Jurkat, Clone E6-1 (cell line): ENCODE data around the gene SCG5.

Experiments used
- DNase-seq: peaks from one replicate; pipeline ENCODE4 v3.0.0-alpha.2; 2011; ENCODE audit warnings: low read depth, low spot score
- H3K4me3 ChIP-seq: 2 replicates; pipeline ENCODE4 v1.5.1; 2011; ENCODE audit warnings: mild to moderate bottlenecking, low read length, control low read depth, moderate library complexity

Gene SCG5

DNA sequence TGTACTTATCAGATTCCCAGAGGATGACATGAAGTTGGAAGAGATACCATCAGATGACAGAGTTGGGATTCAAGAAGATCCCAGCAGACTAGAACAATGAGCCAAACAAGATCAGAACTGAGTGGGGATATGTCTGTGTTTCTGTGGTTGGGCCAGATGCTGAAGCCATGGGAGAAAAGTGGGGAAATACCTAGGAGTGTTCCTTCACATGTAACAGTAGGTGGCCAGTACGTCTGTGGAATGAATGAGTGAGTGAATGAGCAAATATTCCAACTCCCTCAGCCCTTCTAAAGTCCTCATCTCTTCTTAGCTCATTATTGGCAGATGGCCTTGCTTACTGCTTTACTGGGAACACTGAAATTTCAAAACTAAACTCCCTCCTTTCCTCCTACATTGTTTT, 44.1 kb downstream of the SCG5 start:
- H3K4me3 ChIP-seq = no peak overlapping the region
- no peak for DNase-seq

DNA sequence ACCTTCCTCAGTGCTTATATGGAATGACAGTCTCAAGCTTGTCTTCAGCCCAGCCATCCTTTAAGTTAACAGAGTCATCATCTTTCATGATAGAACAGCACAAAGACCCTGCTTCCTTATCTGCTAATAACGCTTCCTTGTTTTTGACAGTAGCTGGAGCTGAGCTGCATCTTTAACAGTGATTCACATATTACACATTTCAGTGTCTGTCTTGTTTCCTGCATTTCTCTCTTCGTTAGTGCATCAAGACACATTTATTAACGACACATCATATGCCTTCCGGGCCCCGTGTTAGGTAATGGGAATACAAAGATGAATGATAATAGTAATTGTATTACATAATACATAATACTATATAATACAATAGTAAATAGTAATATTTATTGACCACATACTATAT, 46.0 kb downstream of the SCG5 start:
- DNase-seq = no peak
- no peak overlapping the region for H3K4me3 ChIP-seq

DNA sequence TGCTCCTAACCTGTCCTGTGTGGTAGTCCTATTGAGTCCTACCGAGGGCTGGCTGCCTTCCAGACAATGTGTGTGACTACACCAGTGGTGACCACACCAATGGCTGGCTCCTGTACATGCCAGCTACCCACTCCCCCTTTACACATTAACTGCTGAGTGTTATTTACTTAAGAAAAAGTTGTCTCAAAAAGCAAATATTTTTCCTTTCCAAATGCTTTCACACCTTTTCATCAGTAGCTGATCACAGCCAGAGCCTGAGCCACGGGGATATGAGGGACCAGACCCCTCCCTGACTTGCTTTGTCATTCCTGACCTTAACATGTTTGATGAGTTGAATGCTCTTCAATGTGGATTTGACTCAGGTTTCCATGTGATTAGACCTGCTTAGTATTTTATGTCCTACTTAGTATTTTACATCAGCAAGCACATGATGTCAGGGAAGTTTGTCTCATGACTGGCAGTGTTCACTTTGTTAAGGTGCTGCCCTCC, 46.7 kb downstream of the SCG5 start:
- DNase-seq = no peak
- no peak overlapping the region for H3K4me3 ChIP-seq

DNA sequence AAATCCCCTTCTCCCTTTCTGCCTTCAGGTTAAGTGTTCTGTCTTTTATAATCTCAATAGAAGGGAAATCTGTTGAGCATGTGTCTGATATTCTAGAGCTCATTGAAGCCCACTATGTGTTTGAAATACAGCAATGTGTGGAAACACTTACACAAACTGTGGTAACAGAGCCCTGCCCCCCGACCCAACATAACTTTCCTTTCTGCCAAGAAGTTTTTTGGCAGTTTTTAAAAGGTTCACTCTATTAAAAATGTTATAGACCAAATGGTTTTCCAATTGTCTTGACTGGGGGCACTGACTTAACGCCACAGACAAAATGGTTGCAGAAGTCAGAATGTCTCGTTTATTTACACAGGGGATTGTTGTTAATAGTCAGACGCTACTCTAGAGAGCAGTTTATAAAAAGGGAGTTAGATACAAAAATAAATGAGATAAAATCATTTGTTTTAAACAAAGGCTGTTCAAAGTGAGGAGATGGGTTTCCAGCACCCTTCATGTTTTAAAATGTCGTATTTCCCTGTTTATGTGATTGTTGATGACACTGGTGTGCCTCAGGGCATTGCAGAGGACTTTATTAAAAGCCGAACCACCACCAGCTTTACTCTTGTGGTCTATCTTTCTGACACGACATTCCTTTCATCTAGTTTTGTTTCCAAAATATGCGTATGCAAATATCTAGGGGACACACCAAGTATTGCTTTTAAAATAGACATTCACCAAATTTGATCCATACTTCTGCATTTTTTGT, 49.6 kb downstream of the SCG5 start:
- DNase-seq = no peak
- H3K4me3 ChIP-seq = no peak overlapping the region

DNA sequence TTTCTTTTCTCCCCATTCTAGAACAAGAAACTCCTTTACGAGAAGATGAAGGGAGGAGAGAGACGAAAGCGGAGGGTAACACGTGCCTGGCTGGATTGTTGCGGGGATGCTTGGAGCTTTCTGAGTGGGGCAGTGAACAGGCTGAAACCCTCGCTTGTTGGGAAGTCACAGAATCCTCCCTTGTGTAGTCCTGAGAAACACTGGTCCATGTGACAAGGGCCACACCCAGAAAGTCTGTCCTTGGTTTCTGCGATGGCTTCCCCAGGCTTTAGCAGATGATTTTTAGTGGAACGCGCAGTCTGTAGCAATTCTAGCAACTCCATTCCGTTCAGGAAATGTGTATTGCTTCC, 50.2 kb downstream of the SCG5 start:
- DNase-seq = no peak
- no peak overlapping the region for H3K4me3 ChIP-seq

DNA sequence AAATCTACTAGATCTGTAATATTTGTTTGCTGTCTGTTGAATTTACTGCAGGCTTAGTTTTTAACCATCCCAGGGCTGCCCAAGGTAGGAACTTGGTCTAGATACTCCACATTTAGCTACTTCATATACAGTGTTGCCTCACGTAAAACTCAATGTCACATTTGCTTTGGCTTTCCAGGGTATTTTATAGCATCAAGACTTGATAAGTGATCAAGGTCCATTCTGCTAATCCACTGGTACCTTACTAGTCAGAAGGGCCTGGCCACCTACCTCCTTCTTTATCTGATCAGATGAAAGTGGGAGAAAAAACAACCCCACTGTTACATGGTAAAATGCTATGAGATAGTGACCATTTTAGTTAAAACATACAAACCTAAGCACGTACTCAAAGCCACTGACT, 50.8 kb downstream of the SCG5 start:
- no peak for DNase-seq
- no peak overlapping the region for H3K4me3 ChIP-seq

DNA sequence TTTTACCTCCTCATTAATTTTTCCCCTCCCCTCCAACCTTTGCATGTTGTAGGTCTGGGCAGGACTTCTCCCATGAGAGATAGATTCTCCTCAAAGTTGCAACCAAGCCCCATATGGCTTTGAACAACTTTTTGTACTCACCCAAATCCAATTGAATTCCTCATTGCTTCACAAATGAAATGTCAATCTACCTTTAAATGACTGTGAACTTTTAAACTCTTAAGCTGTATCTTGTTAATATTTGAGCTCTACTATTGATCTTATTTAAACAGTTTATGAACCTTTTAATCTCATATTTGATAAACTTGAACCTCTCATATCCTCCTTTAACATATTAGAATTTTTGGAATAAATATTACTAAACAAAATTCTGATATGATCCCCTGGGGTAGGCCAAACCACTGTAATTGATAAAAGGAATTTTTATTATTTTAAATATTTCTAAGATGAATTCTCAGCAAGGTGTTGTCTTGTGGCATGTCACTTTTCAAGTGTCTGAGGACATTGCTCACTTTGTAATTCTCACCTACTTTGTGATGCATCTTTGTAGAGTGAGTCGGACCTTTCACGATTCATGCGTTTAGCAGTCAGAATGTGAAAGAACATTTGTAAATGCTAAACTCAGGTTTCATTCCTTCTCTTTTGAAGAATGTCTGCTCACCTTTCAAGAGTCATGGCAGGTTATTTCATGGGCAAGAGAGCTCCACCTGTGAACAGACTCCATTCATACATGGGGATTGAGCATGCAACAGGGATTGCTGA, 52.9 kb downstream of the SCG5 start:
- DNase-seq = no peak
- H3K4me3 ChIP-seq = no peak overlapping the region

DNA sequence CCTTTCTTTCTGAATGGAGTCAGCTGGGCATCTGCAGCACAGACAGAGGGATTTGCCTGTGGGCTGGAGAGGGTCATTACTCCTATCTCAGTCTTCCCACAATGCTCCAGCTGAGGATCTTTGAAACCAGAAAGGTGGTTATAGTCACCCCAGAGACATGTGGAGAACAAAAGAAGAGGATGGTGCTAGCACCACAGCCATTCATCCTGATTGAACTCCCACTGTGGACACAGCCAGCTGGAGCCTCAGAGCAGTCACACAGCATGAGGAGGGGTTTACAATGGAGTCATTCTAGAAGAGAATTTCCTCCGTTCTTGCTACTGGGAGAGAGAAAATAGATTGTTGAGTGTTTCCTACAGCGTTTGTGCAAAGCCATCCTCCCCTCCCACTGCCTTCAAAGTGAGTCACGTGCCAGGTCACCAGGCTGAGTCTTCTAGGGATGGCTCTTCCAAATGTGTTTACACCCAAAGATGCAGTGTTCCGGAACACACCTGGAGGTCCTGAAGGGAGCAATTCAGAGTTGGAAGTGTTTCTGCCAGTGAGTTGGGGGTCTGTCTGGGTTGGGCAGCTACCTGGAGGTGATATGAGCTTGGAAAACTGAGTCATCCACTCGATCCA, 57.4 kb downstream of the SCG5 start:
- no peak overlapping the region for H3K4me3 ChIP-seq
- no peak for DNase-seq

DNA sequence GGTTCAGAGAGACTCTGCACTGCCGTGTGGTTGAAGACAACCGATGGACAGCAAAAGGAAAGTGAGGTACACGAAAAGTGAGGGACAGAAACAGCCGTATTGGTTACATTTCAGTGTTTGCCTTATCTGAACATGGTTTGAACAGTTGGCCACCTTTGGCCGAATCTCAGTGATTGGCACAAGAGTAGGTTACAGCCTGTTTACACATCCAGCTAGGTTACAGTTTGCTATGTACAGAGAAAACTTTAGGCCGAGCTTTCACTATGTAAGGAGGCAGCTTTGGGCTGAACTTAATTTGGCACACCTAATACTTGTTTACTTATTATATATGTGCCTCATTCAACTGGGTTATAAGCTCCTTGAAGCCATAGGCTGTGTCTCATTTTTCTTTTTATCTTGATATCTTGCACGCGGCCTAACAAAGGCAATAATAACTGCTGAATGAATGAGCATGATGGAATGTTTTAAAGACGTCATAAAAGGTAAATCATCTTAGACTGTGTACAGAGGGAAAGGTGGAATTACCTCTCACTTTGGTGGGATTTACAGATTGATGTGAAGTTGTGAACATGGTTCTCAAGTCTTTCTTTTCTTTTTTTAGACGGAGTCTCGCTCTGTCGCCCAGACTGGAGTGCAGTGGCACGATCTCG, 59.1 kb downstream of the SCG5 start:
- no peak overlapping the region for H3K4me3 ChIP-seq
- no peak for DNase-seq

DNA sequence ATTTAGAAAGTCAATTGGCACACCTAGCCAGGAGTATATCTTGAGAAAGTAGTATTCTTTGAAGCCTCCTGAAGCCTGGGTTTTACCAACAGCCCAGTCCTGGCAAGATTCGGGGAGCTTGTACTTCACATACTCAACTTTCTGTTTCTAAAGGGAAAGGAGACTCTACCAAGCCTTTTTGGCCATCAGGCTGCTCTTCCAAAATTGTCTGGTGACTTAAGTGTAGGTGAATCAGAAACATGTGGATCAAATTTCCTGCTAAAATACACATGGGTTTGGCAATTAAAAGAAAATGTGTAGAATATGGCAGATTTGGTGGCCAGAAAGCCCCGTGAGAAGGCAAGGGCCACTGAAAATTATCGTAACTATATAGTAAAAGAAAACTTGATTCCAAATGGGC, 60.4 kb downstream of the SCG5 start:
- H3K4me3 ChIP-seq = no peak overlapping the region
- no peak for DNase-seq

DNA sequence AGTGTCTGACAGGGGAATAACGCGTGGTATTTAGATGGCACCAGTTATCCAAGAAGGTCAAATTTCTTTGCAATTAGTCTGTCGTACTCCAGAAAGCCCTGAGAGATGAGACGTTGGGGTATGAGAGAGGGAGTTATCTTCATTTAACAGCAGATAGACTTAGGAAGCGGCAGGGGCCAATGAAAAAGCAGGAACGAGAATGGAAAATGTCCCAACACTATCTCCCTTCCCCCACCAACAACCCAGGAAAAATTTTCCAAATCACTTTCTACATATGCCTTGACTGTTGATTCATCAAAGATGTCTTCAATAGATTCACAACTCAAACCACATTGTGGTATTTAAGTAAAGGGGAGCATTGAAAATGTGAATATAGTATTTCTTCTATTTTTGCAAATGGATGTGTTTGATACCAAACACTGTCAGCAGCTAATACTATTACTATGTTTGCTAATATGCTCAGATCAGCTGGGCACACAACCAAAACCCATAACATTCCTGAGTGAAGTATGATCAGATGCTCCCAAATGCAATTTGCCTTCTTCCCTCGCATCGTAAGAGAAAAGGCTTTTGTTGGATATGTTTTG, 63.0 kb downstream of the SCG5 start:
- no peak for DNase-seq
- H3K4me3 ChIP-seq = no peak overlapping the region

DNA sequence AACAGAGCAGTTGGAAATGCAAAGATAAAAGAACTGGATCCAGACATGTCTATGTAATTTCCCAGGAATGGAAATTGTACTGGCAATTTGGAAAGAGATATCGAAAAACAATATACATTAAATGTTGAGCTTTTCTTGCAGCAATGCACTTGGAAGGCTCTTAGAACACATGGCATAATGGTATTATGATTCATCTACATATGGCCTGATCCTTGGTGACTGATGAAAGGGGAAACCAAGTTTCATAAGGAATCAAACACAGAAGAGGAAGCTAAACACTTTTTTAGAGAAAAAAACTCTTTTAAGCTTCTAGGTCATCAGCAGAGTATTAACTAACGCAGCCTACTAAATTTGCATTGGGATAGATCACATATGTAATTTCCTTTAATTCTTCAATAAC, 63.9 kb downstream of the SCG5 start:
- no peak for DNase-seq
- H3K4me3 ChIP-seq = no peak overlapping the region

DNA sequence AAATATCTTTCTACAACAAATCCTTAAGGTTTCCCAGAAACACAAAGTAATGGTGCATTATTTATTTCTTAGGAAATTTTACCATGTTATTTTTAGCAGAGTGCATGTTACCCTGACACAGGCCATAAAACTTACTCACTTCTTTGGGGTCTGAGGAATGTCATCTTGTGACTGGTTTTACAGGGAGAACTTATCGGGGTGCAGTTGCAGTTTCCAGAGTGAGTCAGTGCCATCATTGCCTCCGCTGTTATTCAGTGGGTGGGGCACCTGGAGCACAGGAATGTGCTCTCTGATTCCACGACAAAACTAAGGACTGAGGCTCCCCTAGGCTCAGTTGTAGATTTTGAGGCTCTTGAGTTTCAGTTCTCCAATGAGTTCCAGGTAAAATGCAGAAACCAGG, 65.2 kb downstream of the SCG5 start:
- DNase-seq = no peak
- H3K4me3 ChIP-seq = no peak overlapping the region

DNA sequence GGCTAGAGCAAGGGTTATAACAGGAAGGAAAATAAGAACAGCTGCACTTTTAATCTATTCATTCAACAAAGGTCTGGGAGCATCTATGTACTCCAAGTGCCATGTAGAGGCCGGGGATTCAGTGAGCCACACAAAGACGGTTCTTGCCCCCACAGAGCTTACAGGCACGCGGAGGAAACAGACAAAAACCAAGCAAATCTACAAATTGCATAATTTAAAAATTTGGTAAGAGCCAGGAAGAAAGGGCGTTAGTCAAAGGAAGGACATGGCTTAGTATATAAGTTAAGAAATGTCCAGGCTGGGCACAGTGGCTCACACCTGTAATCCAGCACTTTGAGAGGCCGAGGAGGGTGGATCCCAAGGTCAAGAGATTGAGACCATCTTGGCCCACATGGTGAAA, 65.9 kb downstream of the SCG5 start:
- no peak overlapping the region for H3K4me3 ChIP-seq
- no peak for DNase-seq

DNA sequence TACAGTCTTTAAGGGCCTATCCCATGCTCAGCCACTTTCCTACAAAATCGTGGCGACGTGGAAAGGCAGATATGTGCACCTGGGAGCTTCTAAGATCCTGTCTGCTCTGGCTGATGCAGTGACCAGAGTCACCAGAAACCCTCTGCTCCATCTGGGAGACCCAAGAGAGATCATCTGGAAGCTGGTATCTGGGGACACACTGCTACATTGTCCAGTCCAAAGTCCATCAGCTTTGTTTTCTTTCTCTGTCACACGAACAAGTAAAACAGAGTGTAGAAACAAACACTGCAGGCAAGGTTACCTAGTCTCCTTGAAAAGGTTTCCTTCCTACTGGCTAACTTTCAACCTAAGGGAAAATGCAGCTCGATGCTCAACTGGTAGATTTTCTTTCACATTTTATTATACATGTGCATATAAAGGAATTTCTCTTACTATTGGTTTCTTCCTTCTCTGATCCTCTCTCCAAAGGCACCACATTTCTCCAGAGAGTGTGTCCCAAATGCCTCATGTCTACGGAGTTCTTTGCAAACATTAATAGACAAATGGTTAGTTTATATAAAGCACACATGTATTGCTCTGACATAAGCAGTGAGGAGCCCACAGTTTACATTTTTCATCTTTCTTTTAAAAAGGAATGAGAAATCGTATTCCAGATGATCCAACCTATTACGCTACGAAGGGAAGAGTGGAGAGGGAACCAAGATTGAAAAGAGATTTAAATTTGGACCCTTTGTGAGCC, 68.0 kb downstream of the SCG5 start:
- no peak overlapping the region for H3K4me3 ChIP-seq
- no peak for DNase-seq

DNA sequence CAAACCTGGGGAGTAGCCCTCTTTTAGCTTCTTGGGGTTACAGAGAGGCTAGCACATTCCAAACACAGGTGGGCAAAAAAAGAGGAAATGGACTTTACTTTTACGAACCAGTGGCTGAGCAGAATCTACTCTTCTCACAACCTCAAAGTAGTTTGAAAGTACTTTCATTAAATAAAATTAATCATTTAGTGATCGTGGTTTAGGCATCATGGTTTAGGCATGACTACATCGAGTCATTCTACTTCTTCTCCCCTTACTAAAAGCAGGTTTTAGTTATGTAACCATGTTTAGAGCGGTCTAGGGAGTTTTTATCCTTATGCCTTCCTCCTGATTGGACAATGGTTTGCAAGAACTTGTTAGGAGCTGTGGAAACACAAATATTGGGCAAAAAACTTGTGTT, 73.8 kb downstream of the SCG5 start:
- DNase-seq = no peak
- H3K4me3 ChIP-seq = no peak overlapping the region

DNA sequence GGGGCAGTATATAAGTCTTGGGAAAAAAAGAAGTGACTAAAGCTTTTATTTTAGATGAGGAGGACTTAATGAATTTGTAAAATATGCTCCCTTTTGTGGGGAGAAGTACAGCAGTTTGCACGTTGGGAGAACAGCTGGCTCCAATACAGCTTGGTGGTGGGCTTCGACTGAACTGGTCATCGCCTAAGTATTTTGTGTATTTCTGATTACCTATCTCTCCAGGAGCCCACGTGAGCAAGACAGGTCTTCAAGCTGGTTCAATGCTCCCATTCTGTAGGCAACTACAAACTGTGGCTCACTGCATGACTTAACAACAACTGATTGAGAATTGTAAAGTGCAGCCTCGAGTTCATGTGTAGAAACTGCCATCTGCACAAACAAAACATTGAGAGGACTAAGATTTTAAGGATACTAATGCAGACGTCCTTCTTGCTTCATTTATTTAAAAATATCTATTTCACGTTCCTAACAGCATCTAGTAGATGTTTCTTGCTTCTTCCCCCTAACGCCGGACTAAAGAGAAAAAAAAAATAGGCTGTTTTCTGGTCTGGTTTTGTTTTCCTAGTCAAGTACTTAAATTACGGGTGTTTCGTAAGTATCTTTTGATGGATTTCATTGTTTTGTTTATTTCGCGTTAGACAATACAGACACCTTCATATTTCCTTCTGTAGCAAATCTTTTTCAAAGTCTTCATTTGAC, 74.9 kb downstream of the SCG5 start:
- H3K4me3 ChIP-seq = no peak overlapping the region
- DNase-seq = no peak

DNA sequence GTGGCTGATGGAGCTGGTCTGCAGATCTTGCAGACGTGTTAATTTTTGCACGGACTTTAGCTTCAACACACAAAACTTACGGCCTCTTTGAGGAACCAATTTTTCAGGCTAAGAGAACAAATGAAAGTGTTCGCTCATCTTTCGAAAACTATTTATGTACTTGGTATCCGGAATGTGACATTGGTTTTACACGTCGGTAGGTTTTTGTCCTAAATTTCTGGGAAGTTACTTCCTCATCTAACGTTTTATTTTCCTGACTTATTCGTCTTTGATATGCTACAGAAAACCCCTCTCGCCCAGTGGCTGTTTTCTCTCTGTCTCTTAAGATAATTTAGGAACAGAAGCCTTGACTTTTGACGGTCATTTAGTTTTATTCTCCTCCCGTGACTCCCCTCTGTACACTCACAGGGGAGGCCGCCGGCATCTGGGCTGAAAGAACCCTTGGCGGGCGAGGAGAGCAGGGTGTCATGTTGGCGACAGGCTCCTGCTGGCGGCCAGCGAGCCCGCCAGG, 75.5 kb downstream of the SCG5 start:
- no peak for DNase-seq
- H3K4me3 ChIP-seq = no peak overlapping the region
